AG04450 (cell line): ENCODE data around the gene CTDSP1. TPM values are rescaled to one million over a fixed set of nuclear protein-coding genes. Genes with fewer than 3 reads are reported as not detected.

Source experiments
- CTCF ChIA-PET: fragments of 300-600, 350-600 bp; formaldehyde crosslinking; extraction: SDS; loops from one replicate; lab custom pipeline; 2022; ENCODE audit warnings: antibody characterized with exemption, inconsistent platforms; lab: Charles Lee
- POLR2A ChIA-PET: fragments of 350-600 bp; formaldehyde crosslinking; extraction: SDS; loops from one replicate; lab custom pipeline; 2021; ENCODE audit warnings: antibody characterized with exemption, inconsistent platforms; lab: Yijun Ruan, JAX
- DNase-seq: peaks from one replicate; pipeline ENCODE4 v3.0.0-alpha.2; 2011; ENCODE audit warnings: low read depth, low spot score
- H3K27ac ChIP-seq: one replicate; pipeline ENCODE4 v1.5.1; 2012; ENCODE audit warnings: low read depth, low read length, control low read depth
- H3K27me3 ChIP-seq: one replicate; pipeline ENCODE4 v1.6.0; 2012; ENCODE audit warnings: low read length; ENCODE audit not compliant: control insufficient read depth, insufficient read depth
- H3K4me3 ChIP-seq: 2 replicates; pipeline ENCODE4 v1.5.1; 2011; ENCODE audit warnings: mild to moderate bottlenecking, low read depth, low read length, control low read depth
- H3K9me3 ChIP-seq: 2 replicates; pipeline ENCODE4 v1.5.1; 2012; ENCODE audit warnings: low read length; ENCODE audit not compliant: control insufficient read depth, insufficient read depth
- polyA plus RNA-seq: library from polyadenylated mRNA; depleted of rRNA; stranded (reverse); fragments of >200 nt; gene quantifications from 2 replicates; pipeline ENCODE4 v1.2.3, GENCODE V29; 2011
- TF ChIP-seq, protein P1 (sequence below): IDR thresholded peaks from 2 replicates; pipeline ENCODE4 v1.5.1; 2011; ENCODE audit warnings: low read depth, low read length, control low read depth, inconsistent platforms

Gene CTDSP1
- polyA plus RNA-seq, 1 experiment: 51.3 TPM

DNA sequence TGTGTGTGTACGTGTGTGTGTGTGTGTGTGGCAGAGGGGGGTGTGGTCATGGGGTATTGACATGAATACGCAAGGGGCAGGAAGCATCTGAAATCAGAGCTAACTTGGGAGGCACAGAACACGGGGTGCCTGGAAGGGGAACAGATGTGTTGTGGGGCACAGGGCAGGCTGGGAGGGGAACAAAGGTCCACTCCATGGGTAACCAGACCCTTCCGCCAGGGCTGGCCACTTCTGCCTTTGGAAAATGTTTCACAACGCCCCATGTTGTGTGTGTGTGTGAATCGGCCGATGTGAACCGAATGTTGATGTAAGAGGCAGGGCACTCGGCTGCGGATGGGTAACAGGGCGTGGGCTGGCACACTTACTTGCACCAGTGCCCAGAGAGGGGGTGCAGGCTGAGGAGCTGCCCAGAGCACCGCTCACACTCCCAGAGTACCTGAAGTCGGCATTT, 17.7 kb upstream of the CTDSP1 start, which contains the start of gene SLC11A1:
Gene SLC11A1, plus strand, starts transcription at position 358 of the 451 bp plus-strand sequence. CDS start 96 bp downstream, outside the sequence.
- H3K27me3 ChIP-seq: peaks cover 22% of the 10 kb centered on the region
- POLR2A ChIA-PET: no interaction called here
- TF ChIP-seq, protein P1, sequence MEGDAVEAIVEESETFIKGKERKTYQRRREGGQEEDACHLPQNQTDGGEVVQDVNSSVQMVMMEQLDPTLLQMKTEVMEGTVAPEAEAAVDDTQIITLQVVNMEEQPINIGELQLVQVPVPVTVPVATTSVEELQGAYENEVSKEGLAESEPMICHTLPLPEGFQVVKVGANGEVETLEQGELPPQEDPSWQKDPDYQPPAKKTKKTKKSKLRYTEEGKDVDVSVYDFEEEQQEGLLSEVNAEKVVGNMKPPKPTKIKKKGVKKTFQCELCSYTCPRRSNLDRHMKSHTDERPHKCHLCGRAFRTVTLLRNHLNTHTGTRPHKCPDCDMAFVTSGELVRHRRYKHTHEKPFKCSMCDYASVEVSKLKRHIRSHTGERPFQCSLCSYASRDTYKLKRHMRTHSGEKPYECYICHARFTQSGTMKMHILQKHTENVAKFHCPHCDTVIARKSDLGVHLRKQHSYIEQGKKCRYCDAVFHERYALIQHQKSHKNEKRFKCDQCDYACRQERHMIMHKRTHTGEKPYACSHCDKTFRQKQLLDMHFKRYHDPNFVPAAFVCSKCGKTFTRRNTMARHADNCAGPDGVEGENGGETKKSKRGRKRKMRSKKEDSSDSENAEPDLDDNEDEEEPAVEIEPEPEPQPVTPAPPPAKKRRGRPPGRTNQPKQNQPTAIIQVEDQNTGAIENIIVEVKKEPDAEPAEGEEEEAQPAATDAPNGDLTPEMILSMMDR: no peak
- DNase-seq: no peak
- H3K9me3 ChIP-seq: no peaks in the 10 kb centered on the region
- no peak within 1 kb of the TSS for H3K27ac ChIP-seq
- no peak within 1 kb of the TSS for H3K4me3 ChIP-seq
- CTCF ChIA-PET: no interaction called here

DNA sequence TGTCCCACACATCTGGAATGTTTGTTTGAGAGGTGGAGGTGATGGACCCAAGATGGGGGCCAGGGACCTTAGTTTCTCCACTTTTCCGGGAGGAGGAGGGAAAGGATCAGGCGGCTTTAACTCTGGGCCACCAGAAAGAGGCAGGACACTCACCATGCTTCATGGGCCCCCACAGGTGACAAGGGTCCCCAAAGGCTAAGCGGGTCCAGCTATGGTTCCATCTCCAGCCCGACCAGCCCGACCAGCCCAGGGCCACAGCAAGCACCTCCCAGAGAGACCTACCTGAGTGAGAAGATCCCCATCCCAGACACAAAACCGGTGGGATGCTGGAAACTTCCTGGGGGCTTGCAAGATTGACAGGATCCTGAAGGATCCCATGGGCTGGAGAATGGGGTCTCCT, 16.9 kb upstream of the CTDSP1 start:
- ChIA-PET CTCF (interaction anchor here (1.2 kb wide), 1 partner anchor 26 kb away, joined by 3 read pairs; the partner anchor contains the start of gene CATIP), POLR2A (no interaction called here)
- no peak for DNase-seq

DNA sequence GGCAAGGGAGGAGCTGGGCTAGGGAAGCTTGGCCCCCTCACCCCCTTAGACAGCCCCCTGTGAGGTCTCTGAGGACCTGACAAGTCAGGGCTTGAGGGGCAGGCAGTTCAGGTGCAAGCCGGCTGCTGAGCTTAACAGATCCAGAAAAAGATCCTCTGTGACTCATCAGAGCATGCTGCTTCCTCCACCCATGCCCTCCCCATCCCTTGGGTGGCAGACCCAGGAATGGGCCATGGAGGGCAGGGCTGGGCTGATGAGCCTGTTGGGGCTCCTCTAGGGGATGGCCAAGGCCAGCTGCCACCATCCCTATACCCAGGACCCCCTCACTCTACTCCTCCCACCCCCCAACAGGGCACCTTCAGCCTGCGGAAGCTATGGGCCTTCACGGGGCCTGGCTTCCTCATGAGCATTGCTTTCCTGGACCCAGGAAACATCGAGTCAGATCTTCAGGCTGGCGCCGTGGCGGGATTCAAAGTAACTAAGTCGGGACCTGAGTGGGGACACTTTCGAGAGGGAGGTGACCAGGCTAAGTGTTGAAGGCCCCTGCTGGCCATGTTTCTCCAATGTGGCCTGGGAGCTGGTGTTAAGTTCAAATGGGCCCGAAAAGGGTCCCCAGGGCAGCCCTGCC, 15.7 kb upstream of the CTDSP1 start:
- H3K9me3 ChIP-seq: peaks cover 7% of the 10 kb centered on the region; the same call in 1 of the 2 replicates
- POLR2A ChIA-PET: no interaction called here
- DNase-seq: no peak
- CTCF ChIA-PET: interaction anchor here (1.2 to 1.6 kb wide), 2 partner anchors 27 to 111 kb away, joined by 3 read pairs; partner anchors contain the start of gene CATIP
- TF ChIP-seq, protein P1: no peak
- H3K27ac ChIP-seq: no peak overlapping the region
- no peak overlapping the region for H3K4me3 ChIP-seq
- H3K27me3 ChIP-seq: peaks cover 22% of the 10 kb centered on the region

More for the DNA sequence above, 16.9 kb upstream of the CTDSP1 start:
- H3K9me3 ChIP-seq: peaks cover 3% of the 10 kb centered on the region; the same call in 1 of the 2 replicates
- TF ChIP-seq, protein P1: no peak
- no peak overlapping the region for H3K27ac ChIP-seq
- no peak overlapping the region for H3K4me3 ChIP-seq
- peaks cover 22% of the 10 kb centered on the region for H3K27me3 ChIP-seq

DNA sequence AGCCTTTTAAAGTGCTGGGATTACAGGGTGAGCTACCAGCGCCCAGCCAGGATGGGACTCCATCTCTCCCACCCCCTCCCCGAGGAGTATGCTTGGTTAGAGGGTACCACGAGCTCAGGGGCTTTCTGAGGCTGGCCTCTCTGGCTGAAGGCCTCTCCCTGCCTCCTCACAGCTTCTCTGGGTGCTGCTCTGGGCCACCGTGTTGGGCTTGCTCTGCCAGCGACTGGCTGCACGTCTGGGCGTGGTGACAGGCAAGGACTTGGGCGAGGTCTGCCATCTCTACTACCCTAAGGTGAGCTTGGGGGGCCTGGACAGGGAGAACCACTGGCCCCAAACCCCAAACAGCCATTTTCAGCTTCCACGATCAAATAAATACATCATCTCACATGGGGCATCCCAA, 14.7 kb upstream of the CTDSP1 start:
- H3K27me3 ChIP-seq: peaks cover 20% of the 10 kb centered on the region
- CTCF ChIA-PET: interaction anchor here (1.1 to 1.6 kb wide), 3 partner anchors 83 to 112 kb away, joined by 3 to 5 read pairs (median 4); no protein-coding TSS in a partner anchor

More for the DNA sequence above, 14.7 kb upstream of the CTDSP1 start:
- DNase-seq: no peak
- Histone ChIP-seq H3K4me3 (no peak overlapping the region), H3K9me3 (peaks cover 7% of the 10 kb centered on the region; the same call in 1 of the 2 replicates), H3K27ac (no peak overlapping the region)
- TF ChIP-seq, protein P1: no peak
- POLR2A ChIA-PET: no interaction called here
